IgD-negative memory B cell (primary cell): ENCODE data around the gene NR6A1. TPM values are rescaled to one million over a fixed set of nuclear protein-coding genes. Genes with fewer than 3 reads are reported as not detected.
"Not testable (repeated sequence)": the region's sequence is repeated elsewhere in the genome, so short reads cannot be mapped to it uniquely, and the experiment has no call there.

Experiments
- H3K27ac Mint-ChIP-seq, 3 donors: one replicate each; pipeline ENCODE4 v1.8.0; 2020 to 2022; ENCODE audit warnings: mild to moderate bottlenecking in 3 of 3, mixed read lengths in 3 of 3, moderate library complexity in 1 of 3
- H3K27me3 Mint-ChIP-seq: one replicate; pipeline ENCODE4 v1.8.0; 2021; ENCODE audit warnings: mixed read lengths
- H3K36me3 Mint-ChIP-seq: one replicate; pipeline ENCODE4 v1.8.0; 2020; ENCODE audit warnings: mild to moderate bottlenecking, mixed read lengths
- H3K4me1 Mint-ChIP-seq, 3 donors: one replicate each; pipeline ENCODE4 v1.8.0; 2020 to 2022; ENCODE audit warnings: mixed read lengths in 3 of 3, mild to moderate bottlenecking in 1 of 3
- H3K4me3 Mint-ChIP-seq, 4 donors: one replicate each; pipeline ENCODE4 v1.8.0; 2020 to 2022; ENCODE audit warnings: mild to moderate bottlenecking in 4 of 4, mixed read lengths in 4 of 4, moderate library complexity in 3 of 4
- H3K9me3 Mint-ChIP-seq, 3 donors: one replicate each; pipeline ENCODE4 v1.8.0; 2020 to 2021; ENCODE audit warnings: mixed read lengths in 3 of 3, mild to moderate bottlenecking in 1 of 3
- polyA plus RNA-seq: library from polyadenylated mRNA; unstranded; fragments of 300-500 nt; fragmentation: Illumina TruSeq; gene quantifications from one replicate; pipeline ENCODE4 v1.2.3, GENCODE V29; 2021

NR6A1 gene
- polyA plus RNA-seq, 1 donor from 2014 or later = 0.03 TPM

DNA sequence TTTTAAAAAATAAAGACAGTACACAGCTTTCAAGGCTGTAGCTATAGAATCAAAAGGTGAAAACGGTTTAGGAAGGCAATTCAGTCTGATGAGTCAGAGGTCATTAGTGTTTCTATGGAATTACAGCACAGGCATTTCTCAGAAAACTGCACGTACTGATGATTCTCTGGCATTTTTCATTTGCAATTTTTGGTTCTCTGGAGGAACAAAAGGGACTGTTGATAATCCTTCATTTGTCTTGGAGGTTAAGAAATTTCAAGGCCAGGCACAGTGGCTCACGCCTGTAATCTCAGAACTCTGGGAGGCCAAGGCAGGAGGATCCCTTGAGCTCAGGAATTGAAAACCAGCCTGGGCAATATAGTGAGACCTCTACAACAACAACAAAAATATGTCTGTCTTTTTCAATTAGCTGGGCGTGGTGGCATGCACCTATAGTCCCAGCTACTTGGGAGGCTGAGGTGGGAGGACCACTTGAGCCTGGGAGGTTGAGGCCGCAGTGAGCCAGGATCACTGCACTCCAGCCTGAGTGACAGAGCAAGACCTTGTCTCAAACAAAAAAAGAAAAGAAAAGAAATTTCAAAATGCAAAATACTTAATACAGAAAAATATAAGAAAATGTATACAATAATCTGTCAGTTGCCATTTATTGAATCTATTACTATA is 27.3 kb downstream of the NR6A1 start:
- Mint-ChIP-seq H3K27ac (no peak overlapping the region), H3K36me3 (no peaks in the 10 kb centered on the region), H3K4me3 (no peak overlapping the region), H3K27me3 (no peaks in the 10 kb centered on the region), H3K4me1 (peaks cover 0 to 2% (median 0%) of the 10 kb centered on the region in 3 donors), H3K9me3 (no peaks in the 10 kb centered on the region)

DNA sequence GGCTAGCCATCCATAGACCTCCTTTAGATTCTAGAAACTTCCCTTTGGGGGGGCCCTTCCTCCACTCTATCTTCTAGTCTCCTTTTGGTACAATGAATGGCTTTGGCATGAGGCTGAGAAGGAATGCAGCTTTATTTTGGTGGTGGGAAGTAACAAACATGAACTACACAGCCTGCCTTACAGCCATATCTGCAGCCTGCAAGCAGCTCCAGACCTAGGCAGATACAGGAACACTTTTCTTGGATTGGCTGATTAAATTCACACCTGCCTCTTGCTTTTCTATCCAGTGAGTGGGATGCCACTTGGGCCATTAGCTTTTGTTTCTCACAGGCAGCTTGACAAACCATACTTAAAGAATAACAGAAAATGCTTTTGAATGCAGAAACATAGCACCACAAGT is 28.2 kb downstream of the NR6A1 start:
- Mint-ChIP-seq H3K36me3 (no peaks in the 10 kb centered on the region), H3K27me3 (no peaks in the 10 kb centered on the region)

DNA sequence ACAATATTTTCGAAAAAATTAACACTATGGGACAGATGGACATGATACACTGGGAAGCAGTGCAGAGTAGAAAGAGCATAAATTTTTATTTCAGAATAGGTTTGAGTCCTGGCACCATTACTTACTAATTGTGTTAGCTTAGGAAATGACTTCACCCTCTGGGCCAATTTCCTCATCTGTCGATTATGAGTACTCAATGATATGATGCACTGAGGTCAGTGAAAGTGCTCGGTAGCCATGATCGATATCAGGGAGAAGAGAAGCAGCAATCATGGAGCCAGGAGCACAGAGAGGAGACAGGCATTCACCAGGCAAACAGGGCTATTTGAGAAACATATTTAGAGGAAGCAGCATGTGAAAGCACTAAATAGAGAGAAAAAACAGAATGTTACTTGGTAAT is 29.4 kb downstream of the NR6A1 start:
- no peak overlapping the region for H3K4me3 Mint-ChIP-seq
- H3K4me1 Mint-ChIP-seq = peaks cover 0 to 2% (median 0%) of the 10 kb centered on the region in 3 donors
- no peak overlapping the region for H3K27ac Mint-ChIP-seq
- H3K36me3 Mint-ChIP-seq = no peaks in the 10 kb centered on the region
- no peaks in the 10 kb centered on the region for H3K9me3 Mint-ChIP-seq
- no peaks in the 10 kb centered on the region for H3K27me3 Mint-ChIP-seq

More for the DNA sequence above, 28.2 kb downstream of the NR6A1 start:
- Mint-ChIP-seq H3K4me3 (no peak overlapping the region), H3K4me1 (peaks cover 0 to 2% (median 0%) of the 10 kb centered on the region in 3 donors), H3K27ac (no peak overlapping the region), H3K9me3 (no peaks in the 10 kb centered on the region)

DNA sequence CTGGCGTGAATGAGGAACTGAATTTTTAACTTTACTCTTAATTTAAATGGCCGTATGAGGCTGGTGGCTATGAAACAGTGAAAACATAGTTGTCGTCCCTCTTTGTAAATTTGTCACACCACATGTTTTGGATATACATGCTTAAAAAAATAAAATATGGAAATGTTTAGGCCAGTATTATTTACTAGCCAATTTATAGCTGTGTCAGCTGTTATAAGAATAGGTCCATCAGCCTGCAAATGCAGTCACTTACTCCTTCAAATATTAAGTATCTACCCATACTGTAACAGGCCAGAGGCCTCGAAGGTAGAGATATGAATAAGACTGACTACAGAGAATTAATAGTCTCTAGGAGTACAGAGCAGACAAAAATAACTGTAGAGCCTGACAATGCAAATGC is 30.0 kb downstream of the NR6A1 start:
- Mint-ChIP-seq H3K9me3 (no peaks in the 10 kb centered on the region), H3K27ac (no peak overlapping the region), H3K36me3 (no peaks in the 10 kb centered on the region), H3K27me3 (no peaks in the 10 kb centered on the region), H3K4me1 (peaks cover 0 to 2% (median 0%) of the 10 kb centered on the region in 3 donors), H3K4me3 (no peak overlapping the region)

GRCh38 chr9:124739360-124739759 is 31.8 kb downstream of the NR6A1 start:
- no peaks in the 10 kb centered on the region for H3K27me3 Mint-ChIP-seq
- peaks cover 0 to 2% (median 0%) of the 10 kb centered on the region in 3 donors for H3K4me1 Mint-ChIP-seq
- no peaks in the 10 kb centered on the region for H3K36me3 Mint-ChIP-seq
- H3K27ac Mint-ChIP-seq = no peak overlapping the region
- no peak overlapping the region for H3K4me3 Mint-ChIP-seq
- no peaks in the 10 kb centered on the region for H3K9me3 Mint-ChIP-seq

DNA sequence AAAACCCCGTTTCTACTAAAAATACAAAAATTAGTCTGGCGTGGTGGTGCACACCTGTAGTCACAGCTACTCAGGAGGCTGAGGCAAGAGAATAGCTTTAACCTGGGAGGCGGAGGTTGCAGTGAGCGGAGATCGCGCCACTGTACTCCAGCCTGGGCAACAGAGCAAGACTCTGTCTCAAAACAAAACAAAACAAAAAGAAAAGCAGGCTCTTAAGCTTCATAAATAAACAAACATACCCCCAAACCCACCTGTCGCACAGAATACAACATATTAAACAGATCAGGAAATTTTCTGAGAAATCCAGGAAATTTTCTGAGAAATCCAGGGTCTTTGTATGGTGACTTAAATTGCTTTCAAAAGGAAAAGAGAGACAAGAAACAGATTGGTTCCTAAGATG is 33.0 kb downstream of the NR6A1 start:
- H3K27ac Mint-ChIP-seq, H3K4me3 Mint-ChIP-seq, H3K36me3 Mint-ChIP-seq, H3K9me3 Mint-ChIP-seq, H3K27me3 Mint-ChIP-seq, H3K4me1 Mint-ChIP-seq: not testable (repeated sequence)

DNA sequence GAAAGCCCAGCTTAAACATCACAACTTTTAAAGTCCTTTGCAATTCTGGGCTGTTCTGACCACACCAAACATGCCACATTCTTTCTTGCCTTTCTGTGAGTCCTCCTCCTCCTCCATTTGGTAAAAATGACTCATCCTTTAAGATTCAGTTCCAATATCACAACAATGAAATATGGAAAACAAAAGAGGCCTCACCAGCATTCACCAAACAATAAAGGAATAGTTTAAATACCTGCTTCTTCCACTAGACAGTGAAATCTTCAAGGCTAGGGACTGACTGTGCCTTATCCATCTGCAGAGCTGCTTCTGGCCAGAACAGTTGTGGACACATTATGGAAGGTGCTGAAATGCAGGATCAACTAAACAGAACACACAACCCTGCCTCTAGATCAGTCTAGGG is 36.0 kb downstream of the NR6A1 start:
- peaks cover 1% of the 10 kb centered on the region for H3K36me3 Mint-ChIP-seq
- peaks cover 0 to 2% (median 0%) of the 10 kb centered on the region in 3 donors for H3K4me1 Mint-ChIP-seq
- no peak overlapping the region for H3K27ac Mint-ChIP-seq
- H3K9me3 Mint-ChIP-seq = no peaks in the 10 kb centered on the region
- H3K4me3 Mint-ChIP-seq = peak overlapping the region in 1 of 4 donors; percentile 66
- no peaks in the 10 kb centered on the region for H3K27me3 Mint-ChIP-seq

DNA sequence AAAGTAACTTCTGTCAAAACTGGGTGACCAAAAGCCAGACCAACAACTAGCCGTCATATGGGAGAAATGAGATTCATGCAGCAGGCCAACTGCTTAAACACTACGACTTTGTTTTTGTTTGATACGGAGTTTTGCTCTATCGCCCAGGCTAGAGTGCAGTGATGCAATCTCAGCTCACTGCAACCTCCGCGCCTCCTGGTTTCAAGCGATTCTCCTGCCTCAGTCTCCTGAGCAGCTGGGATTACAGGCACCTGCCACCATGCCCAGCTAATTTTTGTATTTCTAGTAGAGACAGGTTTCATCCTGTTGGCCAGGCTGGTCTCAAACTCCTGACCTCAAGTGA is 36.4 kb downstream of the NR6A1 start:
- H3K4me1 Mint-ChIP-seq, H3K4me3 Mint-ChIP-seq, H3K27me3 Mint-ChIP-seq, H3K9me3 Mint-ChIP-seq, H3K27ac Mint-ChIP-seq, H3K36me3 Mint-ChIP-seq: not testable (repeated sequence)

GRCh38 chr9:124733964-124734740 is 37.0 kb downstream of the NR6A1 start:
- Mint-ChIP-seq H3K27ac (no peak overlapping the region), H3K4me3 (no peak overlapping the region), H3K27me3 (no peaks in the 10 kb centered on the region), H3K4me1 (no peaks in the 10 kb centered on the region), H3K36me3 (peaks cover 1% of the 10 kb centered on the region), H3K9me3 (no peaks in the 10 kb centered on the region)

DNA sequence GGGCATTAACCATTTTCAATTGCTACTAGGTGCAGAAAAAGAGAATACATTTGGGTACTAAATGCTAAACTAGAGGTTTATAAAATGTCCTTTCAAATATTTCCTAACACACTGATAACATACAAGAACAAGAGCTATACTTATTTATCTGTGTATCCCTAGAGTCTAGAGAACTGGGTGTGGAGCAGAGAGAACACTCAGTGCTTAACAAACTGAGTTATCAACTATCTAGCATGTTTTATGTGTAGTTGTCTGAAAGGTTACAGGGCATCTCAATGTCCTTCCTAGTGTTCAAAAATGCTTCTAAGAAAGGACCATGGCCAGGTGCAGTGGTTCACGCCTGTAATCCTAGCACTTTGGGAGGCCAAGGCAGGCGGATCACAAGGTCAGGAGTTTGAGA is 40.3 kb downstream of the NR6A1 start:
- Mint-ChIP-seq H3K9me3 (no peaks in the 10 kb centered on the region), H3K4me3 (no peak overlapping the region), H3K27me3 (no peaks in the 10 kb centered on the region), H3K36me3 (peaks cover 1% of the 10 kb centered on the region), H3K27ac (no peak overlapping the region), H3K4me1 (no peaks in the 10 kb centered on the region)

- Mint-ChIP-seq H3K4me3 (no peak overlapping the region), H3K4me1 (no peaks in the 10 kb centered on the region), H3K9me3 (no peaks in the 10 kb centered on the region), H3K36me3 (peaks cover 1% of the 10 kb centered on the region), H3K27ac (no peak overlapping the region), H3K27me3 (no peaks in the 10 kb centered on the region)
Measured at GRCh38 chr9:124726886-124727285, 44.2 kb downstream of the NR6A1 start.

DNA sequence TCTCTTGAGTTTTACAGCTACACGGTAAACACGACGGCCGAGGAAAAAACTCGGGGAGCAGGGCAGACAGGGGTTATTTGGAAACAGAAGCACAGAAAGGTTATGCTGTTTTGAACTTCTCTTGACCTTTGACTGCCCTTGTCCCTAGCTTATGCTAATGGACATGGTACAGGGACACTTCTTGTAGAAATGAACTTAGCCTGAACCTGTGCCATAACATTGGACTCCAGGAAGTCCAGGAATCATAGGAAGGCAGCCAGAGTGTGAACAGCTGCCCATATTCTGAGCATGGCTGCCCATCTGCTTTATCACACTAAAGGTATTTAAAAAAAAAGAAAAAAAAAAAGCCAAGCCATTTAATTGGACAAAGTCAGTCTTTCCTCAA is 46.1 kb downstream of the NR6A1 start:
- no peak overlapping the region for H3K4me3 Mint-ChIP-seq
- no peaks in the 10 kb centered on the region for H3K36me3 Mint-ChIP-seq
- H3K4me1 Mint-ChIP-seq = no peaks in the 10 kb centered on the region
- H3K9me3 Mint-ChIP-seq = no peaks in the 10 kb centered on the region
- no peak overlapping the region for H3K27ac Mint-ChIP-seq
- H3K27me3 Mint-ChIP-seq = no peaks in the 10 kb centered on the region

DNA sequence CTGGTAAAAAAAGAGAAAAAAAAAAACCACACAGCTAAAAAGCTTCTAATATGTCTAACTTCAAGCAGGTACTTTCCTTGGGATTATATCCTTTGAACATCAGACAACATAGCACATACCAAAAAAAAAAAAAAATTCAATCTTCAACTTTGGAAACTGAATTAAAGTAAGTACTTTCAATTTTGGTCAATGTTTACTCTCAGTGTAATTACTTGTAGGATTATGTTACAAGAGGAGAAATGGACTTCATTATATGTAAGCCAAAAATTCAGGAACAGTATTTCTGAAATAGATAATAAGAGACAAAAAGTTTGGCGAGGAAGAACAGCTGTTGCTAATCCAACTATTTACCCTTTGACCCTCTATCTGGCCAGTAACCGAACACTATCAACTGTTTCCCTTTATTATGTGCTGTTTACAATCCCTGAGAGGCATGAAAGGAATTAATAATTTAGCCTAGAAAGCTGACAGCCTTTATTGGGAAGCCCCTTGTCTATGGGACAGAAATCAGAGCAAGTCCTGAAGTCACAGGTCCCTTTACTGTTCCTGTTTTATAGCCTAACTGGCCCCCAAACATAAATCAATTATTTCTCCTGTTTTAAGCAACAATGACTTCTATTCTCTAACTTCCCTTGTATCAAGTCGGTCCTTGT is 46.6 kb downstream of the NR6A1 start:
- Mint-ChIP-seq H3K27me3 (no peaks in the 10 kb centered on the region), H3K4me1 (no peaks in the 10 kb centered on the region), H3K36me3 (no peaks in the 10 kb centered on the region), H3K9me3 (no peaks in the 10 kb centered on the region), H3K27ac (no peak overlapping the region), H3K4me3 (no peak overlapping the region)

DNA sequence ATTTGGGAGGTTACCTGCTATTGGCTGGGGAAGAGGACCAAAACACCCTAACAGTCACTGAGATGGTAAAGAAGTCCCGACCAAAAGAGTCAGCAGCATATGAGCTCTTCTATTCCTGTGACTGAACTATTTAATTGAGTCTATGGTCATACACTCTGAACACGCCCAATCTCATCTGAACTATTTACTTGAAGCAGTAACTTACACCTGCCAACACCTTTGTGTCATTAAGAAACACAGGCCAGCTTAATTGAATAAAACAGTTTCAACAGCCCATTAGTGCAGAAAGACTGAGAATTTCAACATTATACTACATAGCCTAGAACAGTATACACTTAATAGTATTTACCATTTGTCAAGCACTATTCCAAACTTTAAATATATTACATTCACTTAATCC is 47.8 kb downstream of the NR6A1 start:
- Mint-ChIP-seq H3K27ac (no peak overlapping the region), H3K36me3 (no peaks in the 10 kb centered on the region), H3K9me3 (no peaks in the 10 kb centered on the region), H3K4me1 (no peaks in the 10 kb centered on the region), H3K27me3 (no peaks in the 10 kb centered on the region), H3K4me3 (no peak overlapping the region)

GRCh38 chr9:124721109-124721906 is 49.8 kb downstream of the NR6A1 start:
- Mint-ChIP-seq H3K27me3 (no peaks in the 10 kb centered on the region), H3K4me3 (no peak overlapping the region), H3K36me3 (no peaks in the 10 kb centered on the region)

More at GRCh38 chr9:124721109-124721906, 49.8 kb downstream of the NR6A1 start:
- Mint-ChIP-seq H3K27ac (no peak overlapping the region), H3K4me1 (no peaks in the 10 kb centered on the region), H3K9me3 (no peaks in the 10 kb centered on the region)
